Astrocyte of the cerebellum (primary cell): ENCODE results near the gene CDK5RAP1.
"Not testable (repeated sequence)": the region's sequence is repeated elsewhere in the genome, so short reads cannot be mapped to it uniquely, and the experiment has no call there.

Experiments
- DNase-seq: peaks from one replicate; pipeline ENCODE4 v3.0.0-alpha.2; 2011; ENCODE audit warnings: low read depth
- H3K4me3 ChIP-seq: 2 replicates; pipeline ENCODE4 v1.5.1; 2011; ENCODE audit warnings: mild to moderate bottlenecking, low read depth, low read length, moderate library complexity
- CTCF ChIP-seq: IDR thresholded peaks from 2 replicates; pipeline ENCODE4 v1.5.1; 2012; ENCODE audit warnings: low read length, low read depth, moderate library complexity, mild to moderate bottlenecking; ENCODE audit errors: missing control alignments
- in situ Hi-C: cut with HindIII; loops from 2 replicates; pipeline ENCODE4 v1.10.0; 2017; ENCODE audit warnings: low sequenced_read_pairs

CDK5RAP1 gene

GRCh38 chr20:33434434-33434833 lies 33.1 kb upstream of the CDK5RAP1 start:
- in situ Hi-C loops: no loop called here

GRCh38 chr20:33433465-33434234 lies 32.3 kb upstream of the CDK5RAP1 start:
- in situ Hi-C loops: no loop called here
- no peak overlapping the region for H3K4me3 ChIP-seq
- no peak for TF ChIP-seq CTCF
- DNase-seq: no peak

More at GRCh38 chr20:33434434-33434833, 33.1 kb upstream of the CDK5RAP1 start:
- no peak for TF ChIP-seq CTCF
- H3K4me3 ChIP-seq: no peak overlapping the region
- no peak for DNase-seq

- no peak for TF ChIP-seq CTCF
- in situ Hi-C loops: no loop called here
- no peak for DNase-seq
- no peak overlapping the region for H3K4me3 ChIP-seq
These were observed 30.6 kb upstream of the CDK5RAP1 start for GRCh38 chr20:33431797-33432381.

GRCh38 chr20:33423875-33424274 lies 22.6 kb upstream of the CDK5RAP1 start:
- DNase-seq, H3K4me3 ChIP-seq, in situ Hi-C loops: not testable (repeated sequence)

GRCh38 chr20:33423141-33423834 lies 22.0 kb upstream of the CDK5RAP1 start:
- H3K4me3 ChIP-seq: no peak overlapping the region
- no peak for DNase-seq
- TF ChIP-seq CTCF: no peak
- in situ Hi-C loops: no loop called here

- no peak for TF ChIP-seq CTCF
- DNase-seq: no peak
- in situ Hi-C loops: no loop called here
- H3K4me3 ChIP-seq: no peak overlapping the region
These were observed 18.0 kb upstream of the CDK5RAP1 start for GRCh38 chr20:33419140-33419974.
